Suppressor macrophage (primary cell): ENCODE data around the gene IPO5.
"Not testable (repeated sequence)": the region's sequence is repeated elsewhere in the genome, so short reads cannot be mapped to it uniquely, and the experiment has no call there.

Experiments
- DNase-seq, 4 experiments: peaks; one replicate each; pipeline ENCODE4 v3.0.0-alpha.2; 2020 to 2022

IPO5 gene

GRCh38 chr13:98019186-98019585, 65.7 kb downstream of the IPO5 start:
- DNase-seq, result no peak

GRCh38 chr13:98020271-98020670, 66.8 kb downstream of the IPO5 start:
- no peak for DNase-seq

GRCh38 chr13:98022210-98022609, 68.7 kb downstream of the IPO5 start:
- no peak for DNase-seq

GRCh38 chr13:98025480-98026025, 72.1 kb downstream of the IPO5 start:
- DNase-seq, result no peak

- no peak for DNase-seq
Measured at GRCh38 chr13:98026457-98026857, 73.0 kb downstream of the IPO5 start.

GRCh38 chr13:98032168-98032567, 78.7 kb downstream of the IPO5 start:
- DNase-seq, result no peak

GRCh38 chr13:98033277-98034247, 80.1 kb downstream of the IPO5 start:
- peak in 3 of 4 experiments; percentile 5 to 13 (median 8) for DNase-seq

- DNase-seq, result no peak
Measured at GRCh38 chr13:98035373-98035772, 81.9 kb downstream of the IPO5 start.

GRCh38 chr13:98036564-98037302, 83.3 kb downstream of the IPO5 start:
- DNase-seq, result not testable (repeated sequence)

- DNase-seq, result no peak
Measured at GRCh38 chr13:98039261-98039660, 85.8 kb downstream of the IPO5 start.

- no peak for DNase-seq
Measured at GRCh38 chr13:98039964-98040363, 86.5 kb downstream of the IPO5 start.

GRCh38 chr13:98041081-98041820, 87.8 kb downstream of the IPO5 start:
- no peak for DNase-seq

- peak in 2 of 4 experiments; percentile 2 to 7 for DNase-seq
Measured at GRCh38 chr13:98044301-98044700, 90.8 kb downstream of the IPO5 start.

GRCh38 chr13:98047785-98048184, 94.3 kb downstream of the IPO5 start:
- not testable (repeated sequence) for DNase-seq

GRCh38 chr13:98048265-98048664, 94.8 kb downstream of the IPO5 start:
- no peak for DNase-seq

GRCh38 chr13:98050041-98050466, 96.6 kb downstream of the IPO5 start:
- no peak for DNase-seq

GRCh38 chr13:98052412-98052811, 98.9 kb downstream of the IPO5 start:
- DNase-seq, result no peak

GRCh38 chr13:98054301-98054700, 100.8 kb downstream of the IPO5 start:
- no peak for DNase-seq

- DNase-seq, result no peak
Measured at GRCh38 chr13:98055623-98056022, 102.1 kb downstream of the IPO5 start.

GRCh38 chr13:98056839-98057410, 103.5 kb downstream of the IPO5 start:
- DNase-seq, result no peak

- no peak for DNase-seq
Measured at GRCh38 chr13:98059276-98059675, 105.8 kb downstream of the IPO5 start.

GRCh38 chr13:98060282-98060681, 106.8 kb downstream of the IPO5 start:
- no peak for DNase-seq
